NB4 (cell line): ENCODE measurements around the gene RBCK1.
A peak's percentile ranks its signal among the peaks of the same experiment; 100 is the strongest.

ENCODE experiments used
- DNase-seq: peaks from one replicate; pipeline ENCODE4 v3.0.0; 2010; ENCODE audit warnings: low read depth
- H3K4me3 ChIP-seq: one replicate; pipeline ENCODE4 v1.5.1; 2011; ENCODE audit warnings: mild to moderate bottlenecking, low read depth, low read length, moderate library complexity
- CTCF ChIP-seq: IDR thresholded peaks from one replicate; pipeline ENCODE4 v1.5.1; 2012; ENCODE audit warnings: low read depth, low read length
- MYC ChIP-seq: IDR thresholded peaks from 2 replicates; pipeline ENCODE4 v1.6.1; 2011; ENCODE audit warnings: low read depth, low read length
- POLR2A ChIP-seq: IDR thresholded peaks from 2 replicates; pipeline ENCODE4 v1.6.1; 2011; ENCODE audit warnings: mild to moderate bottlenecking; ENCODE audit not compliant: insufficient read length; ENCODE audit errors: extremely low read depth
- TF ChIP-seq, protein P1 (sequence below): IDR thresholded peaks from 2 replicates; pipeline ENCODE4 v1.6.1; 2011; ENCODE audit warnings: low read depth, low read length

The RBCK1 gene

DNA sequence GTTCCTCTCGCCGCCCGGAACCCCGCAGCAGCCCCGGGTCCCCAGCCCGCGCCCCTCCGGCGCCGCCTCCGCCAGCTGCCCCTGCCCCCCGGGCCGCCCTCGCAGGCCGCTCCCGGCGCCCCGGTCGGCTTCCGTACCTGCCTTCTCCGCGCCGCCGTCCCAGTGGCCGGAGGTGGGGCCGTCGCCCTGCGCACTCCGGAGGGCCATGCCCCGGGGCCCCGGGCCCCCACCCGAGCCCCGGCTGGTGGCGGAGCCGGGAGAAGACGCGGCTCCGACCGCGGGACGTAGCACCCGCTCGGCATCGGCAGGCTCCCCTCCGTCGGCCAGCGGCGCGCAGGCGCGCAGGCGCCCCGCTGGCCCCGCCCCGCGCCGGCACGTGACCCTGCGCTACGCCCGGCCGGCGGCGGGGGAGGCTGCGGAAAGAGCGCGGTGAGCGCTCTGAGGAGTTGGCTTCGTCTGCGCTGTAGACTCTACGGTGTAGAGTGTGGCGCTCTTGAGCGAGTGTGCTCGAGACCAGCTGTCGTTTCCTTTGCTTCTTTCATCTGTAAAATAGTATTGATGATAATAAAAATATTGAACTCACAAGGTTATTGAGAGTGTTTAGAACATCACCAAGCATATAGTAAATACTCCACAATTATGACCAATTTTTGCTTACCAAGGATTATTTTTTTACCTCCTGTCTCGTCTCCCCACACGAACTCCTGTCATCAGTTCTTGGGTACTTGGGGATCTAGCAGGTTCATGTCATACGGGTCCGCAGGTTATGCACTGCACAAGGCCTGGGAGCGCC is 54.3 kb downstream of the RBCK1 start, which contains the start of gene TBC1D20:
Gene TBC1D20, minus strand, starts transcription at position 335 of the 793 bp plus-strand sequence. Its CDS starts 128 bp downstream, at position 207.
- peak; percentile 13 for TF ChIP-seq CTCF
- peak; percentile 25; the same call in 1 of the 2 replicates for TF ChIP-seq MYC
- peak; percentile 91 for TF ChIP-seq POLR2A
- TF ChIP-seq, protein P1, sequence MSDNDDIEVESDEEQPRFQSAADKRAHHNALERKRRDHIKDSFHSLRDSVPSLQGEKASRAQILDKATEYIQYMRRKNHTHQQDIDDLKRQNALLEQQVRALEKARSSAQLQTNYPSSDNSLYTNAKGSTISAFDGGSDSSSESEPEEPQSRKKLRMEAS: peak; percentile 88
- peak within 1 kb of the TSS; percentile 81 for H3K4me3 ChIP-seq
- peak; percentile 92 for DNase-seq

DNA sequence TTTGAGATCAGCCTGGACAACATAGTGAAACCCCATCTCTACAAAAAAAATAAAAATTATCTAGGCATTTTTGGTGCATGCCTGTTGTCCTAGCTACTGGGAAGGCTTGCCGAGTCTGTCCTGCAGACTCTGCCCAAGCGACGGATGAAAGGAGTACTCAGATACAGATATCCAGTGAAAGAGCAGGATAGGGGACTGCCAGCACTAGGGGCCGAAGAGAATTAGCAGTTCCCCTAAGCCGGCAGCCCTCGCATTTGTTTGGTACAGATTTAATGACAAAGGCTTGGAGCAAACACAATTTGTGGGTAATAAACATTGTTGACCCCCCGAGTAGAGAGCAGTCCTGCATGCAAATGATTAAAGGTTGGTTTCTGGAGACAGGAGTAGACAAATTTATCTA is 59.7 kb downstream of the RBCK1 start:
- DNase-seq: no peak
- TF ChIP-seq CTCF (no peak), MYC (no peak)
- TF ChIP-seq, protein P1: no peak
- H3K4me3 ChIP-seq: no peak overlapping the region

GRCh38 chr20:469746-470490 is 61.8 kb downstream of the RBCK1 start:
- H3K4me3 ChIP-seq: no peak overlapping the region
- DNase-seq: no peak
- TF ChIP-seq CTCF: no peak

GRCh38 chr20:472137-472846 is 64.2 kb downstream of the RBCK1 start:
- H3K4me3 ChIP-seq: no peak overlapping the region
- no peak for DNase-seq
- TF ChIP-seq, protein P1: no peak
- no peak for TF ChIP-seq MYC
- no peak for TF ChIP-seq POLR2A
- no peak for TF ChIP-seq CTCF

DNA sequence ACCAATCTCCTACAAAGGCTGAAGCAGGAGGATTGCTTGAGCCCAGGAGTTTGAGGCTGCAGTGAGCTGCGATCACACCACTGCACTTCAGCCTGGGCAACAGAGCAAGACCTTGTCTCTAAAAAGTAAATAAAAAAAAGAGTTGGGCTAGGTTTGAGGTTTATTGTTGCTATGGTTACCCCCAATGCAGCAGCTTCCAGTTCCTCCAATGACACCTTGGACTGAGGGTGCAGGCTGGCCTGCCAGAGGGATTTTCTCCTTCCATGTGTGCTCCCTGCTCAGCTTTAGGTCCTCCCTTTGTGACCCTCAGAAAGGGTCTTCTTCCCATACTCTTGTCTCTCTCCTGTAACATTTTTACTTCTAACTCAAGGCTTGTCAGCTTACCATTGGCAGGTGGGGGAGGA is 64.8 kb downstream of the RBCK1 start:
- DNase-seq: no peak
- no peak overlapping the region for H3K4me3 ChIP-seq

More for the DNA sequence above, 64.8 kb downstream of the RBCK1 start:
- TF ChIP-seq, protein P1: no peak
- no peak for TF ChIP-seq POLR2A
- TF ChIP-seq MYC: no peak
- TF ChIP-seq CTCF: no peak
